Stimulated activated CD4-positive, alpha-beta T cell treated with anti-CD3 and anti-CD28 coated beads, Interleukin-2, amount 100 ng/mL, for 24 hours (primary cell): Measurements from ENCODE around the gene CYTL1.
"Not testable (repeated sequence)": the region's sequence is repeated elsewhere in the genome, so short reads cannot be mapped to it uniquely, and the experiment has no call there.

Experiments
- DNase-seq, 2 donors: peaks; one replicate each; pipeline ENCODE4 v3.0.0-alpha.2; 2020

Gene CYTL1

DNA sequence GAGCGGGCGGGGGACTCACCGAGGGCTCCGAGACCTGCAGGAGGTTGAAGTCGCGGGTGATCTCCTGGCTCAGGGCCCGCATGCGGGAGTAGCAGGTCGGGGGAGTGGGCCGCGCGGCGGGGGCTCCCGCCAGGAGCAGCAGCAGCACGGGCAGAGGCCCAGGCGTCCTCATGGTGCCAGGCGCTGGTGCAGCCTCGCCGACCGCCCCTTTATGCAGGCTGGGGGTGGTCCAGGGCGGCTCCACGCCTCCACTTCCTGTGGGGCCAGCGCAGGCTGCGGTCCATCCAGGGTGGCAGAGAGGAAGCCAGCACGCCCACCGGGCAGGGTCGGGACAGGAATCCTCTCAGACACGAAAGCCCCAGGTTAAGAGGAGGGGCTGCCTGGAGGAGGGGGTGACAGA, at the start of gene CYTL1:
TSS of gene CYTL1 (minus strand) at position 185 of the 400 bp plus-strand sequence. CDS start at position 172, 13 bp downstream.
- no peak for DNase-seq

DNA sequence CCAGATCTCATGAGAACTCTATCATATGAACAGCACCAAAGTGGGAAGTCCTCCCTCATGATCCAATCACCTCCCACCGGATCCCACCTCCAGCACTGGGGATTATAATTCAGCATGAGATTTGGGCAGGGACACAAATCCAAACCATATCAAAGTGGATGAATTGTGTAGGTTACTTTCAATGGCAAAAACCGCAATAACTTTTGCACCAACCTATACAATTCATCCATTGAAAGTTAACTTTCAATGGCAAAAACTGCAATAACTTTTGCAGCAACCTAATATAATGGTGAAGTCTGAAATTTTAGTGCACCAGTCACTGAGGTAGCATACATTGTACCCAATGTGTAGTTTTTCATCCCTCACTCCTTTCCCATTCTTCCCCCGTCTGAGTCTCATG, 48.6 kb upstream of the CYTL1 start:
- no peak for DNase-seq

DNA sequence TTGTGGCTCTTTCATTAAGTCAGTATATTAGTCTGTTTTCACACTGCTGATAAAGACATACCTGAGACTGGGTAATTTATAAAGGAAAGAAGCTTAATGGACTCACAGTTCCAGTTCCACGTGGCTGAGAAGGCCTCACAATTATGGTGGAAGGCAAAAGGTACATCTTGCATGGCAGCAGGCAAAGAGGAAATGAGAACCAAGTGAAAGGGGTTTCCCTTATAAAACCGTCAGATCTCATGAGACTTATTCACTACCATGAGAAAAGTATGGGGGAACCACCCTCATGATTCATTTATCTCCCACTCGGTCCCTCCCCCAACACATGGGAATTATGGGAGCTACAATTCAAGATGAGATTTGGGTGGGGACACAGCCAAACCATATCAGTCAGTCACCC, 47.7 kb upstream of the CYTL1 start:
- DNase-seq = not testable (repeated sequence)

DNA sequence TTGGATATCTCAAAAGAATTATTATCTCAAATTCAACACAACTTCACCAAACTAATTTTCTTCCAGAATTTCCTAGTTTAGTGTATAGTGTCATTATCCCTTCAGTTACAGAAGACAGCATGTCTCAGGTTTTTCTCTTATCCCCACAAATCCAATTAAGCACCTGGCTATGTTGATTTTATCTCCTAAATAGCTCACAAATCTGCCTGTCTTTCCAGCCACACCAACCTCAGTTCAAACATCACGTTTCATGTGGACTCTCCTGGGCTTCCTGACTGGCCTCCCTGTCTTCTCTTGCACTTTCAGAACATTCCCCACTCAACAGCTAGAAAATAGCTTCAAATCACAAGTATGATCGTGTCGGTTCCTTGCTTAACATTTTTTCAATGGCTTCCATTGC, 46.8 kb upstream of the CYTL1 start:
- DNase-seq = no peak

- DNase-seq = no peak
Observed at GRCh38 chr4:5055411-5055810, 36.2 kb upstream of the CYTL1 start.

- DNase-seq = no peak
Observed at GRCh38 chr4:5054532-5054931, 35.3 kb upstream of the CYTL1 start.

- no peak for DNase-seq
Observed at GRCh38 chr4:5052726-5053425, 33.6 kb upstream of the CYTL1 start.

GRCh38 chr4:5052204-5052702, 33.0 kb upstream of the CYTL1 start:
- DNase-seq = no peak

DNA sequence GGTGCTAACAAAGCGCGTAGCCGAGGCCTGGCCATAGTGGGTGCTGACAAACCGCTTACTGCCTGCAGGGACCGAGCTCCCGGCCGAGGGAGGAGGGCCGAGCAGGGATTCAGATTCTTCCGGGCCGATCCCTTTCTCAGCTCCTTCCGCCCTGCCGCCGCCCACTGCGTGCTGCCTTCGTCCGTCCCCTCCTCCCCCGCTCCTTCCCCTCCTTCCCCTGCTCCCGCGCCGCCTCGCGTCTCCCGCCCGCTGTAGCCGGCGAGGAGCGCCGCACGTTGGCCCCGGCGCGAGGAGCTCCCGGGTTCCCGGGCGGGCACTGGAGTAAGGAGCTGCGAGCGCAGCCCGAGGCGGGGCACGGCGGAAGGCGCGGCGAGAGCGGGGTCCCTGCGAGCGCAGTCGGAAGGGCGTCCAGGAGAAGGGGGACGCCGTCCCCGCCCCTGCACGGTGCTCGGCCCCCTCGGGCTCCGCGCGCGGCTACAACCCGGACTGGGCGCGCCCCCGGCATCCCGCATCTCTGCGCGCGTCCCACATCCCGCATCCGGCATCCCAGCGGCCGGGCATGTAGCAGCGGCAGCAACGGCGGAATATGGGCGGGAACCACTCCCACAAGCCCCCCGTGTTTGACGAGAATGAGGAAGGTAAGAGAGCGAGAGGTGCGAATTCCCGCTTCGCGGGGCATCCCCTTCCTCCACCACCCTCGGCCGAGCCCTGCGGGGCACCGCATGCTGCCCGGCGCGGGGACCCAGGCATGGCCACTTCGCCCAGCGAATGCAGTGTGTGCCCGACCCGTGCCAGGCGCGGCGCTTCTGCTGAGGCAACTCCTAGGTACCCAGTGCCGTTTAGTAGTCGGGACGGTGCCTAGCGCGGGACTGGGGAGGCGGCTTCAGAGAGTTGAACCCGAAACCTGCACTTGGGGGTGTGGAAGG, 32.3 kb upstream of the CYTL1 start, which contains the start of gene STK32B:
TSS of gene STK32B (plus strand) at position 203 of the 926 bp plus-strand sequence.
- DNase-seq = peak in 1 of 2 donors; percentile 28

- peak in 1 of 2 donors; percentile 54 for DNase-seq
Observed at GRCh38 chr4:5050520-5051277, 31.4 kb upstream of the CYTL1 start.

DNA sequence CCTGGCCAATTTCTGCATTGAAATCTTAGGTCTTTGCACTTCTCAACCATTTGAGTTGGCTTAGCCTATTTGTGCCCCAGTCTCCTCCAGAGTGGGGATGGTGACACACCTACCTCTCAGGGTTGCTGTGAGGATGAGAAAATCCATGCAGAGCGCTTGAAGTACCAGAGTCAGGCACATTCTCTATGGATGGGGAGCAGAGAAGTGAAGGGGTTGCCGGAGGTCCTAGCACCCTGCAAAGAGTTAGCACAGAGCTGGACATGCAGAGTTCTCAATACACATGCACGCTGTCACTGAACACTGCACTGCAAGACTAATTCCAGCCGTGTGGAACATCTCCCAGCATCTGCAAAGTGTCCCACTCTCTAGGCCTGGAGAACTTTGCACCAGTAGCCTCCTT, 29.5 kb upstream of the CYTL1 start:
- no peak for DNase-seq

DNA sequence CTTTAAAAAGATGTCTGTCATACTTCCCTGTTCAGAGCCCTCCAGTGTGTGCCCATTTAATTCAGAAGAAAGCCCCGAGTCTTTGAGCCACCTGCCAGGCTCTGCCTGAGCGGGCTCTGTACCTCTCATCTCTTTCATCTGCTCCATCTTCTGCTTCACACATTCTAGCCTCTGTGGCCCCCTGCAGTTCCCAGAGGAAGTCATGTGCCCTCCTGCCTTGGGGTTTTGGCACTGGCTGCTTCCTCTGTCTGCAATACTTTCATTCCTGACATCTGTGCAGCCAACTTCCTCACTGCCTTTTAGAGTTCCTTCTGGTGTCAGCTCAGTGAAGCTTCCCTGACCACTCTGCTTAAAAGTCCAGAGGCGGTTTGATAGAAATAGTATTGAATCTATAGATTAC, 25.8 kb upstream of the CYTL1 start:
- no peak for DNase-seq

DNA sequence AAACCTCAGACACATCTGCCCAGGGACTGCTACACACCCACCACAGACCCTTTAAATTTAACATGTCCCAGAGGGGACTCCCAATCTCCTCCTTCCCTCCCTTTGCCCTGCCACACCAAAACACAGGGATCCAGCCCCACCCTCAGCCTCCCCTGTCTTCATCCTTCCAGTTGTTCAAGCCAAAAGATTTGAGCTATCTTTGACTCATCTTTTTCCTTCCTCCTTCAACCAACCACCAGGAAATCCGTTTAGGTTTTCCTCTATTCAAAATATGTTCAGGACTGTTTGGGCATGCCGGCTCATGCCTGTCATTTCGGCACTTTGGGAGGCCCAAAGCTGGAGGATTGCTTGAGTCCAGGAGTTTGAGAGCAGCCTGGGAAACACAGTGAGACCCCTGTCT, 25.1 kb upstream of the CYTL1 start:
- no peak for DNase-seq

GRCh38 chr4:5043579-5043978, 24.3 kb upstream of the CYTL1 start:
- DNase-seq = no peak

GRCh38 chr4:5041699-5042098, 22.4 kb upstream of the CYTL1 start:
- no peak for DNase-seq

GRCh38 chr4:5040856-5041620, 21.8 kb upstream of the CYTL1 start:
- no peak for DNase-seq

GRCh38 chr4:5039800-5040199, 20.5 kb upstream of the CYTL1 start:
- DNase-seq = no peak

- no peak for DNase-seq
Observed at GRCh38 chr4:5037553-5038551, 18.6 kb upstream of the CYTL1 start.

- no peak for DNase-seq
Observed at GRCh38 chr4:5036239-5036638, 17.0 kb upstream of the CYTL1 start.

GRCh38 chr4:5034206-5034605, 14.9 kb upstream of the CYTL1 start:
- no peak for DNase-seq

DNA sequence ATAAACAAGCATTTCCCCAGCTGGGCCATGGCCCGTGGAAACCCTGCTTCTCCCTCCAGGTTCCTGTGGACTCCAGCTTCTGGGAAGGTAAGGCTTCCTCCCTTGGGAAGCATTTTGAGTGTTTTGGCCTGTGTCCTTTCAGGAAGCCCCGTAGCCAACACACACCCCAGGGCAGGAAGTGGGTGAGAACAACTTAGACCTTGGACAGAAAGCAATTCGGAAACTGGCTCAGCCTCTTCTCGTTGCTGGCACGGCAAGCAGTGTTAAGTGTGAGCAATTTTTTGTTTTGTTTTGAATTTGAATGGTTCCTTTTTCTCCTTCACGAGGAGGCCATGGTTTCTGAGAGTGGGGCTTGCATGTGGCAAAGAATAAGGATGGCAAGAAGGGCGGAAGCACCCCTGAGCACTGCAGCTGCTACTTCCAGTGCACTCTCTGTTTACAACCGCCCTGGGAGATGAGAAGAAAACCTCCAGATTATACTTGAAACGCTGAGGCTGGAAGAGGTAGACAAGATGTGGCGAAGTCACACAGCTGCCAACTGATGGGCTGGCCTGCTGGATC, 14.1 kb upstream of the CYTL1 start:
- no peak for DNase-seq
